Parathyroid adenoma (tissue), 2 donors: ENCODE results near the gene NOX3.

Source experiments
- H2AFZ ChIP-seq: fragments of 300-600 bp; sonication (generic); one replicate; pipeline ENCODE4 v1.7.0; 2017; ENCODE audit warnings: antibody characterized with exemption, mild to moderate bottlenecking
- H3K27ac ChIP-seq: fragments of 300-600 bp; sonication (generic); one replicate; pipeline ENCODE4 v1.7.0; 2017
- H3K27me3 ChIP-seq: fragments of 300-600 bp; sonication (generic); one replicate; pipeline ENCODE4 v1.7.0; 2017; ENCODE audit warnings: low read length; ENCODE audit not compliant: control insufficient read depth, insufficient read depth
- H3K36me3 ChIP-seq: fragments of 300-600 bp; sonication (generic); one replicate; pipeline ENCODE4 v1.7.0; 2017; ENCODE audit warnings: low read length; ENCODE audit not compliant: control insufficient read depth, insufficient read depth
- H3K4me1 ChIP-seq: fragments of 300-600 bp; sonication (generic); one replicate; pipeline ENCODE4 v1.7.0; 2017; ENCODE audit warnings: control low read depth
- H3K4me2 ChIP-seq: fragments of 300-600 bp; sonication (generic); one replicate; pipeline ENCODE4 v1.7.0; 2017; ENCODE audit warnings: low read length
- H3K4me3 ChIP-seq: fragments of 300-600 bp; sonication (generic); one replicate; pipeline ENCODE4 v1.7.0; 2017; ENCODE audit warnings: low read depth, low read length
- H3K79me2 ChIP-seq: fragments of 300-600 bp; sonication (generic); one replicate; pipeline ENCODE4 v1.7.0; 2017; ENCODE audit warnings: control low read depth
- H3K9ac ChIP-seq: fragments of 300-600 bp; sonication (generic); one replicate; pipeline ENCODE4 v1.7.0; 2017; ENCODE audit warnings: mild to moderate bottlenecking
- H3K9me3 ChIP-seq: fragments of 300-600 bp; sonication (generic); one replicate; pipeline ENCODE4 v1.7.0; 2017; ENCODE audit warnings: low read length; ENCODE audit not compliant: control insufficient read depth
- CTCF ChIP-seq: fragments of 300-600 bp; sonication (generic); IDR thresholded peaks from one replicate; pipeline ENCODE4 v1.7.0; 2017; ENCODE audit warnings: antibody characterized with exemption, mild to moderate bottlenecking
- donor health status: primary hyperparathyroidism.

NOX3 gene

GRCh38 chr6:155406801-155407200 lies 48.8 kb downstream of the NOX3 start:
- no peak overlapping the region for H3K4me3 ChIP-seq
- no peaks in the 10 kb centered on the region for H3K9me3 ChIP-seq
- no peak overlapping the region for H3K4me2 ChIP-seq
- no peaks in the 10 kb centered on the region for H3K4me1 ChIP-seq
- H3K27ac ChIP-seq = no peak overlapping the region
- no peak overlapping the region for H2AFZ ChIP-seq
- H3K36me3 ChIP-seq = no peaks in the 10 kb centered on the region
- TF ChIP-seq CTCF = no peak
- no peaks in the 10 kb centered on the region for H3K79me2 ChIP-seq
- no peaks in the 10 kb centered on the region for H3K27me3 ChIP-seq
- H3K9ac ChIP-seq = no peak overlapping the region

- no peak for TF ChIP-seq CTCF
Observed at GRCh38 chr6:155404937-155405336, 50.7 kb downstream of the NOX3 start.

GRCh38 chr6:155402656-155403304 lies 52.9 kb downstream of the NOX3 start:
- Histone ChIP-seq H3K4me1 (no peaks in the 10 kb centered on the region), H2AFZ (no peak overlapping the region), H3K9me3 (no peaks in the 10 kb centered on the region), H3K4me3 (no peak overlapping the region), H3K27me3 (no peaks in the 10 kb centered on the region), H3K36me3 (no peaks in the 10 kb centered on the region), H3K9ac (no peak overlapping the region), H3K27ac (no peak overlapping the region), H3K4me2 (no peak overlapping the region), H3K79me2 (no peaks in the 10 kb centered on the region)
- no peak for TF ChIP-seq CTCF

More at GRCh38 chr6:155404937-155405336, 50.7 kb downstream of the NOX3 start:
- no peaks in the 10 kb centered on the region for H3K36me3 ChIP-seq
- no peaks in the 10 kb centered on the region for H3K79me2 ChIP-seq
- no peak overlapping the region for H3K27ac ChIP-seq
- H3K4me3 ChIP-seq = no peak overlapping the region
- H3K9ac ChIP-seq = no peak overlapping the region
- no peaks in the 10 kb centered on the region for H3K4me1 ChIP-seq
- no peak overlapping the region for H3K4me2 ChIP-seq
- H3K27me3 ChIP-seq = no peaks in the 10 kb centered on the region
- H3K9me3 ChIP-seq = no peaks in the 10 kb centered on the region
- H2AFZ ChIP-seq = no peak overlapping the region

GRCh38 chr6:155400654-155400965 lies 55.0 kb downstream of the NOX3 start:
- Histone ChIP-seq H3K79me2 (no peaks in the 10 kb centered on the region), H3K9me3 (no peaks in the 10 kb centered on the region), H2AFZ (no peak overlapping the region), H3K27ac (no peak overlapping the region), H3K9ac (no peak overlapping the region), H3K27me3 (no peaks in the 10 kb centered on the region), H3K4me1 (no peaks in the 10 kb centered on the region), H3K36me3 (no peaks in the 10 kb centered on the region), H3K4me3 (no peak overlapping the region), H3K4me2 (no peak overlapping the region)
- no peak for TF ChIP-seq CTCF
